ENCODE measurements around the gene MIDN. TPM values are rescaled to one million over a fixed set of nuclear protein-coding genes. Genes with fewer than 3 reads are reported as not detected.

The MIDN gene
- total and polyA plus RNA-seq, 2 donors (not counting 1 experiment from before 2014, with no cell fraction given), result 12.0 to 18.8 TPM

- Histone ChIP-seq H2AFZ (ENCODE audit: low read length) (no peak overlapping the region), H3K4me3 (replicated peaks in 1 of 4; ENCODE audit: control extremely low read depth in 1 of 4, insufficient read depth in 1 of 4, low read depth in 3 of 4, low read length in 4 of 4) (no peak overlapping the region), H3K36me3 (ENCODE audit: control insufficient read depth, insufficient read depth, low read length) (peaks cover 11% of the 10 kb centered on the region), H3K9me3 (ENCODE audit: control insufficient read depth, insufficient read depth, low read depth, low read length) (no peaks in the 10 kb centered on the region), H3K27ac (ENCODE audit: insufficient read depth, low read length) (no peak overlapping the region), H3K4me2 (ENCODE audit: extremely low read depth, insufficient read depth, low read length) (no peak overlapping the region), H3K27me3 (ENCODE audit: control insufficient read depth, insufficient read depth, low read length) (no peaks in the 10 kb centered on the region), H3K4me1 (ENCODE audit: control insufficient read depth, extremely low read depth, insufficient read depth, low read length) (peaks cover 28% of the 10 kb centered on the region), H3K9ac (ENCODE audit: insufficient read depth, low read length) (no peak overlapping the region), H4K20me1 (ENCODE audit: control insufficient read depth, extremely low read depth, insufficient read depth, low read length) (no peaks in the 10 kb centered on the region), H3K79me2 (ENCODE audit: control insufficient read depth, insufficient read depth, low read length) (peaks cover 80% of the 10 kb centered on the region)
- DNase-seq (ENCODE audit: low read depth in 2 of 2), result peak in 1 of 2 donors; percentile 59
- TF ChIP-seq EZH2 (IDR thresholded peaks at IDR 0.05; ENCODE audit: low read length, missing control alignments), result no peak
- TF ChIP-seq CTCF (conservative IDR thresholded peaks at IDR 0.05 in 1 of 2, IDR thresholded peaks at IDR 0.05 in 1 of 2; ENCODE audit: low read depth in 1 of 2, low read length in 2 of 2), result no peak
These were observed 36.7 kb upstream of the MIDN start for GRCh38 chr19:1211494-1212234.

- no peak overlapping the region for H2AFZ ChIP-seq (ENCODE audit: low read length)
- peaks cover 24% of the 10 kb centered on the region for H3K4me1 ChIP-seq (ENCODE audit: control insufficient read depth, extremely low read depth, insufficient read depth, low read length)
- TF ChIP-seq CTCF (conservative IDR thresholded peaks at IDR 0.05 in 1 of 2, IDR thresholded peaks at IDR 0.05 in 1 of 2; ENCODE audit: low read depth in 1 of 2, low read length in 2 of 2) (no peak), EZH2 (IDR thresholded peaks at IDR 0.05; ENCODE audit: low read length, missing control alignments) (no peak)
- peaks cover 11% of the 10 kb centered on the region for H3K36me3 ChIP-seq (ENCODE audit: control insufficient read depth, insufficient read depth, low read length)
- no peak overlapping the region for H3K9ac ChIP-seq (ENCODE audit: insufficient read depth, low read length)
- peak; percentile 31 to 78 for DNase-seq (ENCODE audit: low read depth in 2 of 2)
- no peaks in the 10 kb centered on the region for H3K9me3 ChIP-seq (ENCODE audit: control insufficient read depth, insufficient read depth, low read depth, low read length)
- H3K27me3 ChIP-seq (ENCODE audit: control insufficient read depth, insufficient read depth, low read length), result no peaks in the 10 kb centered on the region
- H4K20me1 ChIP-seq (ENCODE audit: control insufficient read depth, extremely low read depth, insufficient read depth, low read length), result no peaks in the 10 kb centered on the region
- H3K4me3 ChIP-seq (replicated peaks in 1 of 4; ENCODE audit: control extremely low read depth in 1 of 4, insufficient read depth in 1 of 4, low read depth in 3 of 4, low read length in 4 of 4), result no peak overlapping the region
- peak overlapping the region; percentile 57 for H3K27ac ChIP-seq (ENCODE audit: insufficient read depth, low read length)
- H3K79me2 ChIP-seq (ENCODE audit: control insufficient read depth, insufficient read depth, low read length), result peaks cover 83% of the 10 kb centered on the region
- H3K4me2 ChIP-seq (ENCODE audit: extremely low read depth, insufficient read depth, low read length), result no peak overlapping the region
These were observed 34.7 kb upstream of the MIDN start for GRCh38 chr19:1213391-1214286.

GRCh38 chr19:1214299-1214861 is 34.0 kb upstream of the MIDN start:
- Histone ChIP-seq H3K9me3 (ENCODE audit: control insufficient read depth, insufficient read depth, low read depth, low read length) (no peaks in the 10 kb centered on the region), H4K20me1 (ENCODE audit: control insufficient read depth, extremely low read depth, insufficient read depth, low read length) (no peaks in the 10 kb centered on the region), H3K27ac (ENCODE audit: insufficient read depth, low read length) (peak overlapping the region; percentile 57), H2AFZ (ENCODE audit: low read length) (no peak overlapping the region), H3K9ac (ENCODE audit: insufficient read depth, low read length) (peak overlapping the region; percentile 27), H3K4me2 (ENCODE audit: extremely low read depth, insufficient read depth, low read length) (peak overlapping the region; percentile 45), H3K36me3 (ENCODE audit: control insufficient read depth, insufficient read depth, low read length) (peaks cover 11% of the 10 kb centered on the region), H3K4me1 (ENCODE audit: control insufficient read depth, extremely low read depth, insufficient read depth, low read length) (peaks cover 24% of the 10 kb centered on the region), H3K79me2 (ENCODE audit: control insufficient read depth, insufficient read depth, low read length) (peaks cover 80% of the 10 kb centered on the region), H3K4me3 (replicated peaks in 1 of 4; ENCODE audit: control extremely low read depth in 1 of 4, insufficient read depth in 1 of 4, low read depth in 3 of 4, low read length in 4 of 4) (no peak overlapping the region), H3K27me3 (ENCODE audit: control insufficient read depth, insufficient read depth, low read length) (no peaks in the 10 kb centered on the region)
- no peak for TF ChIP-seq CTCF (conservative IDR thresholded peaks at IDR 0.05 in 1 of 2, IDR thresholded peaks at IDR 0.05 in 1 of 2; ENCODE audit: low read depth in 1 of 2, low read length in 2 of 2)
- no peak for TF ChIP-seq EZH2 (IDR thresholded peaks at IDR 0.05; ENCODE audit: low read length, missing control alignments)
- DNase-seq (ENCODE audit: low read depth in 2 of 2), result no peak
